Limb (tissue), 2 donors: ENCODE measurements around the gene CCDC85A.

Source experiments
- DNase-seq, 2 donors: peaks; one replicate each; pipeline ENCODE4 v3.0.0-alpha.2; 2016; ENCODE audit errors: extremely low spot score in 2 of 2

Gene CCDC85A

DNA sequence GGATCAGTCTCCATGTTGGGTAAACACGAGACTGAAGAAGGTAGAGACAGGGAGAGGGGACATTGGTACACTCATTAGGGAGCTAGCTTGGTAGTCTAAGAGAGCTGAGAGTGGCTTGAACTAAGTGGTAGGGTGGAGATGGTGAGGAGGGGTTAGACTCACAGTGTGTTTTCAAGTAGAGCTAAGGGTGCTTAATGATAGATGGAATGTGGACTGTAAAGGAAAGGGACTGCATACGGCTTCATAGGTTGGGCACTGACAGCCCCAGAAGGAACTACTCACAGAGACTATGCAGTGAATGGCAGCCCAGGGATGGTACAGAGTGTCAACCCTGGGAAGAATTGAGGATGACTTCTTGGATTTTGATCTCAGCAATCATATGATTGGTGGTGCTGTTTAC lies 178.1 kb downstream of the CCDC85A start:
- no peak for DNase-seq

DNA sequence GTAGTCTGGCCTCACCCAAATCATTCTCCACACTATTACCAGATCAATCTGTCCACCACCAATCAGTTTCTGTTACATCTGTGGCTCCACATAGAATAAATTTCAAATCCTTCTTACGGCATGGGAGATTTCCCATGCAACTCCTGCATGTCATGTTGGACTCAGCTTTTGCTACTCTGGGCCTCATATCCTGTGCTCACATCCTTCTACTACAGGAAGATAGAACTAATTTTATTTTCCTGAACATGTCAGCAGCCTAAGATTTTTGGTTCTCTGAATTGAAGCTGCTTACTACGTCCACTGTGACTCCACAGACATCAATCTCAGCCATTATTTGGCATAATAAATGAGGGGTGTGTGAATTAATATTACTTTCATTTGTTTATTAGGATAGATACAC lies 181.1 kb downstream of the CCDC85A start:
- no peak for DNase-seq

DNA sequence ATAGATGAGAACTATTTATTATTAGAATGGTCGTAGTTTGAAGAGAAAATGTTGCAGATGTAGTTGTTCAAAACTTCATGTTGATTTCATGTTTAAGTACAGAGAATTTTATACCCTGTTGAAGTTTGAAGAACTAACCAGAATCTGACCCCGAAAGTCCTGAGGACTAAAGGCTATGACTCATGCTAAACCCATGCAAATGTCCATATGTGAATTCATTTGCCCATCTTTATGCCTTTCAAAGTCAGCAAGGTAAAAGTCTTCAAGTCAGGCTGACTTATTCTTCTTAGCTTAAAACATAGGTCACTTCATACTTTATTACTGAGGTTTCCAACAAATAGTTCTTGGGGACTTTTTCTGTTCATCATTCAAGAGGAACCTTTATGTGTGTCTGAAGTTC lies 185.5 kb downstream of the CCDC85A start:
- DNase-seq, result no peak

DNA sequence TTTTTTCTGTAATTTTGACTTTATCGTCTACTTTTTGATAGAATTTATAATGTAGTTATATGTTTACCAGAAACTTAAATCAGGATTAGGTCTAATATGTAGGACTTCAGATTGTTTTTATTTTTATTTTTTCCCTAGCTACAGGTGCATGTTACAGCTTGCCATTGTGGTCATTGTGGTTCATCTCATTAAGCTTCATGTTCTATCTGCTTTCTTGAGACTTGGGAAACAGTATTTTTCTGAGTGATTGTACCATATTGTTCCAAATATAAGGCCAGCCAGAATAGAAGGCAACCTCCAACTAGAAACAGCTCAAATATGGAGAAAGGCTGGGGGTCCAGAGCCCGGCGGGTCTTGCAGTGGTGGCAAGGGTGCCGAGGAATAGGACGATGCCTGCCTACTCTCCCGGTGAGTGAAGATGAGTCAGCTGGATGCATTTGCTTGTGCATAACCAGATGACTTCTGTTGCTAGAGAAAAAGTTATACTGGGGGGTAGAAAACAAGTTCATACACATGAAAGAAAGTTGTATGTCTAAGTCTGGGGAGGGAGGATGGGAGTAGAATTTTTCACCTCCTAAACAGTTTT lies 188.4 kb downstream of the CCDC85A start:
- no peak for DNase-seq

DNA sequence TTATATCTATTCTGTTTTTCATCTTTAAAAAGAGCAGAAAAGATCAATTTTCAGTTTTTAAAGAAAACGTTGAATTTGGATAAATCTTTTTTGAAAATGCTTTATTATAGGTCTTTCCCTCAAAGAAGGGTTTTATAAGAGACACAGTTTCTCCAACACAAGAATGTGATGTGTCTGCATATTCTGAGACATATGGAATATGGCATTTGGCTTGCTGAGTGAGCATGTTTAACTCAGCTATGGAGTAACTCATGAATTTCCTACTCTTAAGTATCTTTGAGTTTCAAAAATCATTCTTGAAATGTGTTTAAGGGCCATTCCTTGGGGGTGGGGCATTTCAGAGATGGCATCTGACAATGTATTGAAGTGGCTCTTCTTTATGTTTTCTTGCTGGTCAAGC lies 191.5 kb downstream of the CCDC85A start:
- no peak for DNase-seq

DNA sequence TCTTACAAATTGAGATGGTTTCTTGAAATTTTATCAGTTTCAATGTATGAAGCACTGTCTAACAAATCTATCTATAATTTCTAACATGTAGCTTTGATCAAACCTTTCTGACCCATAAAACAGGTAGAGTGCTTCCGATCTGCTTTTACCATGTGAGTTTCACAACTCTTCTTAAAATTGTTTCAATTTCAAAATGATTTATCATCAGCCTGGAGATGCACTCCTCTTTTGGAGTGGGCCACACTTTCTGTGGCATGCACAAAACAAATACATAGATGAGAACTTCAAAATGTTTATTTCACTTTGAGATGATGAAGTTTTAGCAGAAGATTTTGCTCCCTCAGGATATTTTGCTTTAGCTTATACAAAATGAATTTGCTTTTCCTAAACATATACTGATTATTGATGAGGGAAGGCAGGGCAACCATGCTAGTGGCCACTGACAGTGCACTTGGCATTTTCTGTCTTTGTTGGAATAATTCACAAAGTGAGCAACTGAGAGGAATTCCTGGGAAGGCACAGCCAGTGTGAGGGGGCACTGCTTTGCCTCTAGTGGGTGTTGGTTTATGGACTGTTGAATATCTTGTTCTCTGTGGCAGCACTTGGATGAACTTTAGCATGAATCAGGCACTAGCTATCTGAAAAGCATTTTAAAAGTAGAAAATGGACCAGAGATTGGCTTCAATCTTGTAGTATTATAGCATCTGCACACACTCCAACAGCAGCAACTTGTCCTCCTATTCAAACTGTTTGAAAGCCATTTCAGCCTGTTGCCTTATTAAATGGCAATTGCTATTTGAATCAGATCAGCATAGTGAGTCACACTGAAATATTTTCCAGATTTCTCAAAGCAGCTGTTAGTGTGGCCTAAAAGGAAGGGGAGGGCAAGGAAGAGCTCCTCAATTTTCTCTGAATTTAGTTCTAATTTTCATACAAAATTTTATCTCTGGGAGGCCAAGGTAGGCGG lies 193.2 kb downstream of the CCDC85A start:
- no peak for DNase-seq

DNA sequence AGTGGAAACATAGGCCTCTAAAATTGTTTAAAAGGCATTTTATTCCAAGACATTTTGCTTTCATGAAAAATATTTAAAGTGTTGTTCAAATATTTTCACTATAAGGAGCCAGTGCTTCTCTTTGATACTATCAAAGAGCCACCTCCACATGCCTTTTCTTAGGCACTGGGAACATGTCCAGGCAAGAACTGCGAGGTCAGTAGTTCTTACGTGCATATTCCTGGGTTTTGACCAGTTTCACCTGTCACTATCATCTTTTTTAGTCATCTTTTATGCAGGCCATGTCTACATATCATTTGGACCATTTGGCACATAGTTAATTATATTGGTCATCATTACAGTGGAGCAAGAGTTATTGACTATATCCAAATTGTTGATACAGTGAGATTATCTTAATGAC lies 195.3 kb downstream of the CCDC85A start:
- DNase-seq, result no peak

DNA sequence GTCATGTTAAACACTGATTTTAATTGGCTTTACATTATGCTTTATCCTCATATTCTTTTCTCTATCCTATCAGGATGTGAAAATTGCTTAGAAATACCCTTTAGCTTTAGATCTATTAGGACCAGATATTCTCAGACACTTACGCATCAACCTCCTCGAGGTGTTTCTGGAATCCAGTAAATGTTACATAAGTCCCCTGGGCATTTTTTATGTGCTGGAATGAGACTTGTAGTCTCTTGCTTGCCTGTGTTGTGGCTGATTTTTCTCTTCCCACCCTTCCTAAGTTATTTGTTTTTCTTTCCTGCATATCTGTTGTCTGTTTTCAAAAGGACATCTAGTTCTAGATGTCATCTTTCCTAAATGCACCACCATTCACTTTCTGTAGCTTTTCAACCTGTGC lies 197.1 kb downstream of the CCDC85A start:
- DNase-seq, result no peak

DNA sequence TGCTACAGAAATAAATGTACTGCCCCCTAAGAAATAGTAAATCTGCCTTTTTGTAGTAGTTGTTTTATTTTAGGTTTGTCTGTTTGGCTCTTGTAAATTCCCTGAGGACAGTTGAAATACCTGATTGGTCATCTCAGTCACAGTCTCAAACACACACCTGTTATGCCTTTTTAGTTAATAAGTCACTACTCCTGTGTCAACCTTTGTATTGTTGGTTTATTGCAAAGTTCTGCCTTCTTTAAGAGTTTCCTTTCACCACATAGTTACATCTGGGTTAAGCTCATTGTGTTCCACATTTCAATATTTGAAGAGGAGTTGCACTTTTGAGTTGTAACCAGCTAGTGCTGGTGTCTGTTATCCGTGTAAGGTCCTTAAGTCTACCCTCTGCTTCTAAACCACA lies 198.7 kb downstream of the CCDC85A start:
- DNase-seq, result no peak

DNA sequence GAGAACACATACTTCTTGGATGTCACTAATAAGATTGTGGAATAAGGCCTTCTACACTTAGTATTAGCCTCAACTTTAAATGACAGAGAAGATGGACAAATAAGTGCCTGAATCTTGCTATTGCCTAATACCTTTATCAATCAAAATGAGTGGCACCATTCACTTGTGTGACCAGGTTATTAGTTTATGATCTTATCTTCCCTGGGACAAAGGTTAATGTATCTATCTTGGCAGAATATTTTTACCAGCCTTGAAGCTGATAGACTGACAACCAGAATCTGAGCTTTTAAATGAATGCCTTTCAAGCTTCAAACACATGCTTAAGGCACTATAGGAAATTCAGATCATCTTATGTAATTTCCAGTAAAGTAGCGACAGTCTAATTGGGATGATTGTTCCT lies 202.9 kb downstream of the CCDC85A start:
- no peak for DNase-seq

DNA sequence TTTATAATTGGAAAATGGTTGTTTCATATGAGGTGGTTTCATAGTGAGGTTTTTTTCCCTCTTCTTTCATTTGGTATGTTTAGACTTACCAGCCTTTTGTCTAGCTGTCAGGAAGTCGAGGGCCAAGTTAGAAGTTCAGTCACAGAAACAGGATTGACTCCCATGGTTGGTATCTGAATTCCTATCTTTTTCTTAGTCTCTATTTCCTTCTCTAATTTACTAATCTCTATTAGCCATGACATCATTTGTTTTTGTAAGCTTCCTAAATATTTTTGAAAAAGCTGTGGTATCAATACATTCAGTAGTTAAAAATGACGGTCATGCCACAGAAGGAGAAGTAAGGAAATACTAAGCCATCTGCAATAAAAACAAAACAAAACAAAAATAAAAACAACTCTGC lies 206.9 kb downstream of the CCDC85A start:
- no peak for DNase-seq

DNA sequence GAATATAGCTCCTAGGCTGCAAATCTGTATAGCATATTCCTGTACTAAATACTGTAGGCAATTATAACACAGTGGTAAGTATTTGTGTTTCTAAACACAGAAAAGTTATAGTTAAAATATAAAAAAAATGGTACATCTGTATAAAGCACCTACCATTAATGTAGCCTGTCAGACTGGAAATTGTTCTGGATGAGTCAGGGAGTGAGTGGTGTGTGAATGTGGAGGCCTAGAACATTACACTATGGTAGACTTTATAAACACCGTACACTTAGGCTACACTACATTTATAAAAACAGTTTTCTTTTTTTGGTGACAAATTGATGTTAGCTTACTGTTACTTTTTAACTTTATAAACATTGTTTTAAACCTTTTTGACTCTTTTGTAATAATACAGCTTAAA lies 226.3 kb downstream of the CCDC85A start:
- DNase-seq, result no peak

DNA sequence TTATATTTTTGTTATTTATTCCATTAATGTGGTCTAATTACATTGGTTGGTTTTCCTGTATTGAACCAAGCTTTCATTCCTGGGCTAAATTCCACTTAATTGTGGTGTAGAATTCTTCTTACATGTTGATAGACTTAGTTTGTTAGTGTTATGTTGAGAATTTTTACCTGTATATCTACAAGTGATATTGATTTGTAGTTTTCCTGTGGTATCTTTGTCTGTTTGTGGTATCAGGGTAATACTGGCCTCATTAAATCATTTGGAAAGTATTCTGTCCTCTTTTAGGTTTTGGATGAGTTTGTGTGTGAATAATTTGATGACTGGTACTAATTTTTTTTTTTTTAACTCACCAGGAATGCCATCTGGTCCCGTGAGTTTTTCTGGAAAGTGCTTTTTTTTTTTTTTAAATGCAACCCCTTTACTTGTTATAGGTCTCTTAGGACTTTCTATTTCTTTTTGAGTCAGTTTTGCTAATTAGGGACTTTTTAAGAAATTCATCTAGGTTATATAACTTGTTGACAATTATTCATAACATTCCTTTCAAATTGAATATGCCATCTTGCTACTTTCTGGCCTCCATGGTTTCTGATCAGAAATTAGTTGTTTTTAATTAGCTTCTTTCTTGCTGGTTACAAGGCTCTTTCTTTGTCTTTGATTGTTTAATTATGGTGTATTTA lies 232.8 kb downstream of the CCDC85A start:
- DNase-seq, result no peak
